Naive thymus-derived CD4-positive, alpha-beta T cell (primary cell): ENCODE measurements around the gene CD81. TPM values are rescaled to one million over a fixed set of nuclear protein-coding genes. Genes with fewer than 3 reads are reported as not detected.
"Not testable (repeated sequence)": the region's sequence is repeated elsewhere in the genome, so short reads cannot be mapped to it uniquely, and the experiment has no call there.

Experiments used
- ATAC-seq: fragments of 150-1000 bp; cut with Tn5 transposase; 2 replicates; pipeline ENCODE4 v1.10.0; 2021; ENCODE audit warnings: mild to moderate bottlenecking, moderate library complexity
- CTCF ChIA-PET: fragments of 350-600 bp; sonication (Branson Sonifier 250); formaldehyde crosslinking; loops from one replicate; lab custom pipeline; 2021; ENCODE audit warnings: antibody characterized with exemption; lab: Charles Lee
- POLR2A ChIA-PET: fragments of 350-600 bp; sonication (Branson Sonifier 250); formaldehyde crosslinking; loops from one replicate; lab custom pipeline; 2021; ENCODE audit warnings: antibody characterized with exemption, inconsistent platforms; lab: Charles Lee
- DNase-seq, 9 donors: peaks; one replicate each; pipeline versions ENCODE4 v3.0.0 to v3.0.0-alpha.2; 2020 to 2022; ENCODE audit warnings: mixed read lengths in 1 of 9
- H3K27ac ChIP-seq: one replicate; pipeline ENCODE4 v1.7.0; 2013; ENCODE audit warnings: mild to moderate bottlenecking, low read depth, low read length, moderate library complexity
- H3K27me3 ChIP-seq, 2 donors: one replicate each; pipeline ENCODE4 v1.7.0; 2013; ENCODE audit warnings: low read length in 2 of 2, mild to moderate bottlenecking in 2 of 2, moderate library complexity in 2 of 2; ENCODE audit not compliant: control insufficient read depth in 2 of 2, insufficient read depth in 2 of 2
- H3K36me3 ChIP-seq, 3 experiments: 1 replicate in 2 of 3; 2 replicates in 1 of 3; pipeline ENCODE4 v1.7.0; 2013; ENCODE audit warnings: low read length in 3 of 3, mild to moderate bottlenecking in 3 of 3, moderate library complexity in 1 of 3; ENCODE audit not compliant: insufficient read depth in 3 of 3, control insufficient read depth in 2 of 3
- H3K4me1 ChIP-seq, 2 donors: one replicate each; pipeline ENCODE4 v1.7.0; 2013; ENCODE audit warnings: low read length in 2 of 2, mild to moderate bottlenecking in 2 of 2, moderate library complexity in 1 of 2; ENCODE audit not compliant: control insufficient read depth in 2 of 2, insufficient read depth in 2 of 2
- H3K4me3 ChIP-seq: 2 replicates; pipeline ENCODE4 v1.7.0; 2013; ENCODE audit warnings: mild to moderate bottlenecking, low read length
- H3K9me3 ChIP-seq, 3 experiments: 1 replicate in 2 of 3; 2 replicates in 1 of 3; pipeline ENCODE4 v1.7.0; 2013; ENCODE audit warnings: low read length in 3 of 3; ENCODE audit not compliant: control insufficient read depth in 2 of 3
- H3K27ac Mint-ChIP-seq, 9 donors: one replicate each; pipeline ENCODE4 v1.8.0; 2020 to 2022; ENCODE audit warnings: mixed read lengths in 9 of 9, mild to moderate bottlenecking in 8 of 9, moderate library complexity in 5 of 9, inconsistent platforms in 2 of 9
- H3K27me3 Mint-ChIP-seq, 5 donors: one replicate each; pipeline ENCODE4 v1.8.0; 2021 to 2022; ENCODE audit warnings: mixed read lengths in 5 of 5, mild to moderate bottlenecking in 1 of 5
- H3K36me3 Mint-ChIP-seq, 5 donors: one replicate each; pipeline ENCODE4 v1.8.0; 2020 to 2022; ENCODE audit warnings: mixed read lengths in 5 of 5, mild to moderate bottlenecking in 3 of 5, inconsistent platforms in 1 of 5
- H3K4me1 Mint-ChIP-seq, 7 donors: one replicate each; pipeline ENCODE4 v1.8.0; 2020 to 2022; ENCODE audit warnings: mixed read lengths in 7 of 7, mild to moderate bottlenecking in 3 of 7, inconsistent platforms in 1 of 7
- H3K4me3 Mint-ChIP-seq, 10 donors: one replicate each; pipeline ENCODE4 v1.8.0; 2020 to 2022; ENCODE audit warnings: mild to moderate bottlenecking in 10 of 10, mixed read lengths in 10 of 10, moderate library complexity in 6 of 10, inconsistent platforms in 2 of 10
- H3K9me3 Mint-ChIP-seq, 11 donors: one replicate each; pipeline ENCODE4 v1.8.0; 2020 to 2022; ENCODE audit warnings: mixed read lengths in 11 of 11, mild to moderate bottlenecking in 4 of 11, inconsistent platforms in 1 of 11, moderate library complexity in 1 of 11
- intact Hi-C, 2 donors: fragments of 100-400 bp; cut with micrococcal nuclease; formaldehyde crosslinking; loops; one replicate each; pipeline ENCODE4 v1.15.1; 2023
- polyA plus RNA-seq, 2 donors: library from polyadenylated mRNA; unstranded; fragments of 300-500 nt; fragmentation: Illumina TruSeq; gene quantifications; one replicate each; pipeline ENCODE4 v1.2.3, GENCODE V29; 2021
- total RNA-seq, 6 experiments: library from RNA in 5 of 6; stranded (reverse) in 5 of 6; gene quantifications; 1 replicate in 5 of 6; 2 replicates in 1 of 6; pipeline ENCODE4 v1.2.3 and lab custom pipeline; 2021 to 2026

CD81 gene
- total and polyA plus RNA-seq, 7 experiments from 2014 or later = 19.0 to 173 (median 102) TPM

DNA sequence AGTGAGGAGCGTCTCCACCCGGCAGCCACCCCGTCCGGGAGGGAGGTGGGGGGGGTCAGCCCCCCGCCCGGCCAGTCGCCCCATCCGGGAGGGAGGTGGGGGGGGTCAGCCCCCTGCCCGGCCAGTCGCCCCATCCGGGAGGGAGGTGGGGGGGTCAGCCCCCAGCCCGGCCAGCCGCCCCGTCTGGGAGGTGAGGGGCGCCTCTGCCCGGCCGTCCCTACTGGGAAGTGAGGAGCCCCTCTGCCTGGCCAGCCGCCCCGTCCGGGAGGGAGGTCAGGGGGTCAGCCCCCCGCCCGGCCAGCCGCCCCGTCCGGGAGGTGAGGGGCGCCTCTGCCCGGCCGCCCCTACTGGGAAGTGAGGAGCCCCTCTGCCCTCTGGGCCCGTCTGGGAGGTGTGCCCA, 44.5 kb upstream of the CD81 start:
- CTCF ChIA-PET, H3K27ac ChIP-seq, H3K36me3 Mint-ChIP-seq, H3K27me3 ChIP-seq, H3K4me3 Mint-ChIP-seq, POLR2A ChIA-PET, H3K4me3 ChIP-seq, H3K9me3 ChIP-seq, H3K4me1 ChIP-seq, H3K4me1 Mint-ChIP-seq, intact Hi-C loops, H3K27ac Mint-ChIP-seq, DNase-seq, H3K36me3 ChIP-seq, ATAC-seq: not testable (repeated sequence)
- Mint-ChIP-seq H3K27me3 (peaks cover 5 to 46% (median 25%) of the 10 kb centered on the region in 5 donors), H3K9me3 (peaks cover 0 to 16% (median 4%) of the 10 kb centered on the region in 11 donors)

DNA sequence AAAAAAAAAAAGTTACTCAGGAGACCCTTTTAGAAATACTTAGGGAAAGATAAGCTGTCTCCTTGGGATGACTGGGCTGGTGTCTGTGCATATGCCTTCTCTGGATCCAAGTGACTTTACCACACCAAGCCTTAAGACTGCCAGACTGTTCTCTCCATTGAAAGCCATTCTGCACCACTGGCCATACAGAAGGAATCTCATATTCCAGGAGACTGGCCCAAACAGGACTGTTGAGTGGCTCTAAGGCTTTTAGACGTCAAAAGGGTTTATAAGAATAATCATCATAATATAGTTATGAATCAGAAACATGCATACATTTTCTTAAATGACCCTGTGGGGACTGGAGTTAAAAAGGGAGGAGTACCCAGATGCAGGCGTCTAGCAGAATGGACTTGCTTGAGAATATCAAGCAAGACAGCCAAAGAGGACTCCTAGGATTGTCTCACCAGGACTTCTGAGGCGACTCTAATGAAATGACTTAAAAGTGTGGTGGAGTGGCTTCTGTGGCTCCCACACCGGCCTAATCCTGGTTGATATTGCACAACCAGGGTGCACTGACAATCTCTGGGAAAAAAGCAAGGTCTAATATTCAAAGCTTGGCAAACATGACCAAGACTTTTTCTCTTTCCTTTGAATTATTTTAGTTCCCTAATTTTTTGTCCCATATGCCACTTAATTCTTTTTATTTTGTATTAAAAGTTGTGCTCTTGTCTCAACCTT, 43.5 kb upstream of the CD81 start:
- CTCF ChIA-PET, H3K36me3 Mint-ChIP-seq, H3K27ac ChIP-seq, ATAC-seq, DNase-seq, H3K27me3 ChIP-seq, H3K4me3 ChIP-seq, H3K27ac Mint-ChIP-seq, H3K36me3 ChIP-seq, H3K4me1 ChIP-seq, H3K9me3 ChIP-seq, intact Hi-C loops, H3K4me3 Mint-ChIP-seq, H3K4me1 Mint-ChIP-seq, POLR2A ChIA-PET: not testable (repeated sequence)
- Mint-ChIP-seq H3K27me3 (peaks cover 13 to 43% (median 25%) of the 10 kb centered on the region in 5 donors), H3K9me3 (peaks cover 0 to 16% (median 4%) of the 10 kb centered on the region in 11 donors)

DNA sequence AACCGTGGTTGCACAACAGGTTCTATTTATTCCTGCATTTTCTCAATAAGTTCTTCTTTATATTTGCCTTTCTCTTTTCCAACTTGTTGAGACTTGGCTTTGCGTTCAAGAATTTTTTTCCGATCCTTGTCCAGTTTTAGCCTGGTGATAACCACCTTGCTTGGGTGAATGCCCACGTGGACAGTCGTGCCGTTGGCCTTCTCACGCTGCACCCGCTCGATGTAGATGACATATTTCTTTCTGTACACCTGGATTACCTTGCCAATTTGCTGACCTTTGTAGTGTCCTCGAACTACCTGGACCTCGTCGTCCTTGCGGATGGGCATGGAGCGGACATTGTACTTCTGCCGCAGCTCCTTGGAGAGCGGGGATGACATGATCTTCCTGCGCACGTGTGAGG, 41.8 kb upstream of the CD81 start:
- H3K36me3 Mint-ChIP-seq, POLR2A ChIA-PET, H3K9me3 ChIP-seq, DNase-seq, H3K4me1 Mint-ChIP-seq, intact Hi-C loops, H3K36me3 ChIP-seq, H3K27me3 ChIP-seq, H3K4me3 ChIP-seq, H3K4me3 Mint-ChIP-seq, ATAC-seq, H3K4me1 ChIP-seq, CTCF ChIA-PET, H3K27ac Mint-ChIP-seq, H3K27ac ChIP-seq: not testable (repeated sequence)
- H3K27me3 Mint-ChIP-seq = peaks cover 10 to 33% (median 23%) of the 10 kb centered on the region in 5 donors
- H3K9me3 Mint-ChIP-seq = peaks cover 0 to 13% (median 4%) of the 10 kb centered on the region in 11 donors

DNA sequence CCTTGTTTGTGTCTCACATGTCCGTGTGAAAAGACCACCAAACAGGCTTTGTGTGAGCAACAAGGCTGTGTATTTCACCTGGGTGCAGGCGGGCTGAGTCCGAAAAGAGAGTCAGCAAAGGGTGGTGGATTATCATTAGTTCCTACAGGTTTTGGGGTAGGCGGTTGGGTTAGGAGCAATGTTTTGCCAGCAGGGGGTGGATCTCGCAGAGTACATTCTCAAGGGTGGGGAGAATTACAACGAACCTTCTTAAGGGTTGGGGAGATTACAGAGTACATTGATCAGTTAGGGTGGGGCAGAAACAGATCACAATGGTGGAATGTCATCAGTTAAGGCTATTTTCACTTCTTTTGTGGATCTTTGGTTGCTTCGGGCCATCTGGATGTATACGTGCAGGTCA, 38.4 kb upstream of the CD81 start:
- ATAC-seq, H3K27ac ChIP-seq, CTCF ChIA-PET, H3K9me3 ChIP-seq, H3K4me1 ChIP-seq, H3K36me3 Mint-ChIP-seq, POLR2A ChIA-PET, H3K4me3 Mint-ChIP-seq, H3K4me3 ChIP-seq, H3K36me3 ChIP-seq, H3K27ac Mint-ChIP-seq, intact Hi-C loops, H3K27me3 ChIP-seq, DNase-seq, H3K4me1 Mint-ChIP-seq: not testable (repeated sequence)
- H3K9me3 Mint-ChIP-seq = peaks cover 0 to 12% (median 0%) of the 10 kb centered on the region in 11 donors
- H3K27me3 Mint-ChIP-seq = peaks cover 10 to 26% (median 21%) of the 10 kb centered on the region in 5 donors

DNA sequence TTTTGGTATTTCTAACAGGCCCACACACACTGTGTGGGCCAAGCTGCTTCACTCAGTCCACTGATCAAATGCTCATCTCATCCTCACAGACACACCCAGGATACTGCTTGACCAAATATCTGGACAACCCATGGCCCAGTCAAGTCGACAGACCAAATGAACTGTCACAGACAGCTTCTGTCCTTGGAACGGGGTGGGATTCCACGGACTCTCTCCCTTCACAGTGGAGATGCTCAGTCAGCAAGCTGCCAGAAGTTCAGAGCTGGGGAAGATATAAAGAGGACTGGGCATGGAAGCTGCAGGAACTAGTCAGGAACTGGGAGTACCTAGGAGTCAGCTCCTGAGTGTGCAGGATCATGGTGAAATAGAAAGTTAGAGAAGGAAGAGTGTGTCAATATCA, 34.6 kb upstream of the CD81 start:
- Mint-ChIP-seq H3K4me3 (no peak overlapping the region), H3K27me3 (peaks cover 0 to 21% (median 4%) of the 10 kb centered on the region in 5 donors), H3K9me3 (peaks cover 0 to 30% (median 7%) of the 10 kb centered on the region in 11 donors), H3K4me1 (peaks cover 0 to 3% (median 0%) of the 10 kb centered on the region in 7 donors), H3K36me3 (peaks cover 1 to 9% (median 6%) of the 10 kb centered on the region in 5 donors), H3K27ac (no peak overlapping the region)
- Histone ChIP-seq H3K36me3 (no peaks in the 10 kb centered on the region), H3K4me1 (no peaks in the 10 kb centered on the region), H3K27me3 (no peaks in the 10 kb centered on the region), H3K27ac (no peak overlapping the region), H3K9me3 (no peaks in the 10 kb centered on the region), H3K4me3 (no peak overlapping the region)
- DNase-seq = no peak
- ChIA-PET CTCF (no interaction called here), POLR2A (interaction anchor here (1.1 kb wide), 1 partner anchor 38 kb away, joined by 3 read pairs; no protein-coding TSS in a partner anchor)
- ATAC-seq = no peak
- intact Hi-C loops = no loop called here

DNA sequence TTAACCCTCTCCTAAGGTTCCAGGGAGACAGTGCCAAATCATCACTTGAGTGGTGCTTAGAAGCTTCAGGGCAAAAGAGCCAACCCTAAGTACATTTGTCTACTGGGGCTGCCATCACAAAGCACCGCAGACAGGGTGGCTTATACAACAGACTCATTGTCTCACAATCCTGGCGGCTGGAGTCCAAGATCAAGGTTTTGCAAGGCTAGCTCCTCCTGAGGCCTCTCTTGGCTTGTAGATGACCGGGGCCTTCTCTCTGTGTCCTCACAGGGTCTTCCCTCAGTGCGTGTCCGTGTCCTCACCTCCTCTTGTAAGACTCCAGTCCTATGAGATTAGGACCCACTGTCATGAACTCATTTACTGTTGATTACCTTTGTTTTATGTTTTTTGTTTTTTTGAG, 34.1 kb upstream of the CD81 start:
- Mint-ChIP-seq H3K36me3 (peaks cover 1 to 9% (median 6%) of the 10 kb centered on the region in 5 donors), H3K4me1 (peaks cover 0 to 3% (median 0%) of the 10 kb centered on the region in 7 donors), H3K4me3 (no peak overlapping the region), H3K27ac (no peak overlapping the region), H3K9me3 (peaks cover 0 to 30% (median 7%) of the 10 kb centered on the region in 11 donors), H3K27me3 (peaks cover 0 to 19% (median 4%) of the 10 kb centered on the region in 5 donors)
- ChIA-PET POLR2A (interaction anchor here (1.1 kb wide), 1 partner anchor 38 kb away, joined by 3 read pairs; no protein-coding TSS in a partner anchor), CTCF (no interaction called here)
- no peaks in the 10 kb centered on the region for H3K27me3 ChIP-seq
- no peaks in the 10 kb centered on the region for H3K36me3 ChIP-seq
- no peak for DNase-seq
- H3K9me3 ChIP-seq = no peaks in the 10 kb centered on the region
- H3K4me3 ChIP-seq = no peak overlapping the region
- intact Hi-C loops = no loop called here
- H3K27ac ChIP-seq = no peak overlapping the region
- H3K4me1 ChIP-seq = no peaks in the 10 kb centered on the region
- no peak for ATAC-seq

DNA sequence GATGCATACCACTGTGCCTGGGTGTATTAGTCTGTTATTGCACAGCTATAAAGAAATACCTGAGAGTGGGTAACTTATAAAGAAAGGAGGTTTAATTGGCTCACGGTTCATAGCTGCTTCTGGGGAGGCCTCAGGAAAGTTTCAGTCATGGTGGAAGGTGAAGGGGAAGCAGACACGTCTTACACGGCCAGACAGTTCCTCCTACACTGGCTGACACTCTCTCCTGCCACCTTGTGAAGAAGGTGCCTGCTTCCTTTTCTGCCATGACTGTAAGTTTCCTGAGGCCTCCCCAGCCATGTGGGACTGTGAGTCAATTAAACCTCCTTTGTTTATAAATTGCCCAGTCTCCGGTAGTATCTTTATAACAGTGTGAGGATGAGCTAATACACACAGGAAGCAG, 33.6 kb upstream of the CD81 start:
- no peak overlapping the region for H3K4me3 Mint-ChIP-seq
- Histone ChIP-seq H3K27me3 (no peaks in the 10 kb centered on the region), H3K4me1 (no peaks in the 10 kb centered on the region), H3K27ac (no peak overlapping the region), H3K36me3 (no peaks in the 10 kb centered on the region), H3K9me3 (no peaks in the 10 kb centered on the region), H3K4me3 (no peak overlapping the region)
- peaks cover 0 to 15% (median 4%) of the 10 kb centered on the region in 5 donors for H3K27me3 Mint-ChIP-seq
- peaks cover 0 to 36% (median 9%) of the 10 kb centered on the region in 11 donors for H3K9me3 Mint-ChIP-seq
- ATAC-seq (no peak), DNase-seq (no peak)
- POLR2A ChIA-PET = interaction anchor here (1.1 kb wide), 1 partner anchor 39 kb away, joined by 3 read pairs; no protein-coding TSS in a partner anchor
- peaks cover 0 to 3% (median 0%) of the 10 kb centered on the region in 7 donors for H3K4me1 Mint-ChIP-seq
- CTCF ChIA-PET = no interaction called here
- no peak overlapping the region for H3K27ac Mint-ChIP-seq
- H3K36me3 Mint-ChIP-seq = peaks cover 1 to 10% (median 6%) of the 10 kb centered on the region in 5 donors
- intact Hi-C loops = no loop called here
